Activated CD4-positive, alpha-beta T cell treated with anti-CD3 and anti-CD28 coated beads, Interleukin-2, amount 10 ng/mL, durations not matched to agents 24 days and 14 days (primary cell): ENCODE results near the gene GTF2F1. TPM values are rescaled to one million over a fixed set of nuclear protein-coding genes. Genes with fewer than 3 reads are reported as not detected.

Source experiments
- DNase-seq: peaks from one replicate; pipeline ENCODE4 v3.0.0; 2022
- H3K27ac Mint-ChIP-seq: one replicate; pipeline ENCODE4 v1.8.0; 2022; ENCODE audit warnings: mild to moderate bottlenecking, mixed read lengths
- H3K27me3 Mint-ChIP-seq: one replicate; pipeline ENCODE4 v1.8.0; 2022; ENCODE audit warnings: mixed read lengths
- H3K36me3 Mint-ChIP-seq: one replicate; pipeline ENCODE4 v1.8.0; 2022; ENCODE audit warnings: low read depth, mild to moderate bottlenecking, mixed read lengths
- H3K4me1 Mint-ChIP-seq: one replicate; pipeline ENCODE4 v1.8.0; 2021; ENCODE audit warnings: mixed read lengths
- H3K4me3 Mint-ChIP-seq: one replicate; pipeline ENCODE4 v1.8.0; 2022; ENCODE audit warnings: mild to moderate bottlenecking, moderate library complexity, mixed read lengths
- H3K9me3 Mint-ChIP-seq: one replicate; pipeline ENCODE4 v1.8.0; 2021; ENCODE audit warnings: mixed read lengths
- intact Hi-C: fragments of 100-400 bp; cut with micrococcal nuclease; formaldehyde crosslinking; loops from one replicate; pipeline ENCODE4 v1.15.1; 2023
- total RNA-seq: library from RNA; stranded (reverse); gene quantifications from 2 replicates; pipeline ENCODE4 v1.2.3, GENCODE V29; 2022

GTF2F1 gene
- total RNA-seq, 1 donor from 2014 or later, result 63.5 TPM

DNA sequence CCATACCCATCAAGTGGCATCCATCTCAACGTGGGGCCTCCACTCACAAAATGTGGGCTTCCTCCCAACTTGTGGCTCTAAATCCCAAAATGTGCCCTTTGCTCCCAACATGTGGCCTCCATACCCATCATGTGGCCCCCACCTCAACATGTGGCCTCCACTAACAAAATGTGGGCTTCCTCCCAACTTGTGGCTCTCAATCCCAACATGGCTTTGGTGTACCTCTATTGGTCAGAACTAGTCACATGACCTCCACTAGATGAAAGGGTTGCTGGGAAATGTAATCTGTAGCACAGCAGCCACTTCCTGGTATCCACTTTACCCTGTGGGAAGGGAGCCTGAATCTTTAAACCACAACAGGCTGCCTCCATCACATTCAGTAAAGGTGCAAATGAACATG is 49.5 kb downstream of the GTF2F1 start:
- no peak for DNase-seq
- no peaks in the 10 kb centered on the region for H3K27me3 Mint-ChIP-seq

GRCh38 chr19:6340493-6341201 is 52.3 kb downstream of the GTF2F1 start:
- H3K4me1 Mint-ChIP-seq, result peaks cover 3% of the 10 kb centered on the region
- H3K9me3 Mint-ChIP-seq, result no peaks in the 10 kb centered on the region
- no peak for DNase-seq
- no peaks in the 10 kb centered on the region for H3K27me3 Mint-ChIP-seq
- intact Hi-C loops, result no loop called here
- no peak overlapping the region for H3K27ac Mint-ChIP-seq
- no peak overlapping the region for H3K4me3 Mint-ChIP-seq
- H3K36me3 Mint-ChIP-seq, result no peaks in the 10 kb centered on the region

More for the DNA sequence above, 49.5 kb downstream of the GTF2F1 start:
- Mint-ChIP-seq H3K4me1 (peaks cover 3% of the 10 kb centered on the region), H3K27ac (no peak overlapping the region), H3K4me3 (no peak overlapping the region), H3K9me3 (no peaks in the 10 kb centered on the region), H3K36me3 (no peaks in the 10 kb centered on the region)
- intact Hi-C loops, result no loop called here

DNA sequence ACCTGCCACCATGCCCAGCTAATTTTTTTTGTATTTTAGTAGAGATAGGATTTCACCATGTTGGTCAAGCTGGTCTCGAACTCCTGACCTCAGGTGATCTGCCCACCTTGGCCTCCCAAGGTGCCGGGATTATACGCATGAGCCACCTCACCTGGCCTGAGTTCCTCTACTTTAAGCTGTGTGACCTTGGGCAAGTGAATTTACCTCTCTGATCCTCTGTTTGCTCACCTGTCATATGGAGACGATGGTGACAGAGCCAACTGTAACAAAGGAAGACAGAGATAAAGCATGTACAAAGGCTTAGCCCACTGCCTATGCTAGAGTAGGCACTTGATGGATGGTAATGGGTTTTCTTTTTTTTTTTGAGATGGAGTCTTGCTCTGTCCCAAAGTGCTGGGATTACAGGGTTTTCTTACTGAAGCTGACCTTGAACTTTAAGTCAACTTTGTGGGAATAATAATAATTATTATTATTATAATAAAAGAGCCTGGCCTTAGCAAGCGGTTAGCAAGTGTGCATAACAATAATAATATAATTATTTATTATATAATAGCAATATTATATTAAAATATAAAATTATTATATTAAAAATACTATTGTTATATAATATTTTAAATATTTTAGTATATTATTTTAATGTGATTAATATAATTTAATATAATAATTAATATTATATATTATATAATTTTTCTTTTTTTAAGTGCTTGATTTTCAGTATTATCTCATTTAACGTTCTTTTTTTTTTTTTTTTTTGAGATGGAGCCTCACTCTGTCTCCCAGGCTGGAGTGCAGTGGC is 58.3 kb downstream of the GTF2F1 start:
- H3K27me3 Mint-ChIP-seq, result no peaks in the 10 kb centered on the region
- H3K4me3 Mint-ChIP-seq, result no peak overlapping the region
- H3K4me1 Mint-ChIP-seq, result no peaks in the 10 kb centered on the region
- no peaks in the 10 kb centered on the region for H3K36me3 Mint-ChIP-seq
- intact Hi-C loops, result no loop called here
- no peaks in the 10 kb centered on the region for H3K9me3 Mint-ChIP-seq
- no peak overlapping the region for H3K27ac Mint-ChIP-seq
- DNase-seq, result no peak

GRCh38 chr19:6333439-6333838 is 59.5 kb downstream of the GTF2F1 start, which contains the start of gene ACER1:
TSS of gene ACER1 (minus strand) at chr19:6333612. CDS start at chr19:6333551, 61 bp downstream.
- intact Hi-C loops, result no loop called here
- no peaks in the 10 kb centered on the region for H3K36me3 Mint-ChIP-seq
- H3K9me3 Mint-ChIP-seq, result no peaks in the 10 kb centered on the region
- H3K27ac Mint-ChIP-seq, result no peak within 1 kb of the TSS
- H3K4me3 Mint-ChIP-seq, result no peak within 1 kb of the TSS
- no peaks in the 10 kb centered on the region for H3K27me3 Mint-ChIP-seq
- no peaks in the 10 kb centered on the region for H3K4me1 Mint-ChIP-seq
- DNase-seq, result no peak

Other genes starting within 250 kb of the GTF2F1 start
- 67.5 and 74.3 TPM in 2 replicates for gene MLLT1, start 113.2 kb downstream of the GTF2F1 start, total RNA-seq
- gene ACER1, start 59.6 kb downstream of the GTF2F1 start, total RNA-seq, result 0.28 TPM in 1 of 2 replicates, not detected in the other
- 190 and 192 TPM in 2 replicates for gene CLPP, start 31.6 kb downstream of the GTF2F1 start, total RNA-seq
- gene ALKBH7, start 20.4 kb downstream of the GTF2F1 start, total RNA-seq, result 23.9 and 25.0 TPM in 2 replicates
- 1.5 and 1.8 TPM in 2 replicates for gene PSPN, start 17.2 kb downstream of the GTF2F1 start, total RNA-seq
- gene KHSRP, start 31.6 kb upstream of the GTF2F1 start, total RNA-seq, result 435 and 461 TPM in 2 replicates
- gene SLC25A41, start 40.6 kb upstream of the GTF2F1 start, total RNA-seq, result 0.19 and 0.24 TPM in 2 replicates
- 21.0 and 22.0 TPM in 2 replicates for gene SLC25A23, start 66.6 kb upstream of the GTF2F1 start, total RNA-seq
- gene CRB3, start 71.1 kb upstream of the GTF2F1 start, total RNA-seq, result 0.26 and 0.33 TPM in 2 replicates
- 63.7 and 67.6 TPM in 2 replicates for gene DENND1C, start 88.6 kb upstream of the GTF2F1 start, total RNA-seq
- gene TUBB4A, start 109.1 kb upstream of the GTF2F1 start, total RNA-seq, result 2.8 and 3.3 TPM in 2 replicates
- gene TNFSF9, start 137.9 kb upstream of the GTF2F1 start, total RNA-seq, result 6.1 and 6.4 TPM in 2 replicates
- 46.8 and 47.4 TPM in 2 replicates for gene CD70, start 198.0 kb upstream of the GTF2F1 start, total RNA-seq